Central memory CD8-positive, alpha-beta T cell (primary cell): ENCODE results near the gene ANKZF1.
"Not testable (repeated sequence)": the region's sequence is repeated elsewhere in the genome, so short reads cannot be mapped to it uniquely, and the experiment has no call there.

Experiments used
- ATAC-seq: fragments of 150-1000 bp; cut with Tn5 transposase; replicated peaks from 2 replicates; pipeline ENCODE4 v1.10.0; 2022; ENCODE audit warnings: mild to moderate bottlenecking, moderate FRiP score, moderate number of reproducible peaks; ENCODE audit not compliant: poor library complexity, severe bottlenecking; ENCODE audit errors: extremely low read depth
- DNase-seq, 2 donors: peaks; one replicate each; pipeline ENCODE4 v3.0.0; 2021; ENCODE audit warnings: low spot score in 2 of 2
- H3K27ac Mint-ChIP-seq: one replicate; pipeline ENCODE4 v1.8.0; 2022; ENCODE audit warnings: low read depth, mild to moderate bottlenecking, moderate library complexity, mixed read lengths
- H3K27me3 Mint-ChIP-seq: one replicate; pipeline ENCODE4 v1.8.0; 2022; ENCODE audit warnings: mixed read lengths
- H3K36me3 Mint-ChIP-seq: one replicate; pipeline ENCODE4 v1.8.0; 2022; ENCODE audit warnings: mild to moderate bottlenecking, moderate library complexity, mixed read lengths; ENCODE audit not compliant: insufficient read depth
- H3K4me1 Mint-ChIP-seq: one replicate; pipeline ENCODE4 v1.8.0; 2022; ENCODE audit warnings: mixed read lengths
- H3K4me3 Mint-ChIP-seq: one replicate; pipeline ENCODE4 v1.8.0; 2022; ENCODE audit warnings: mild to moderate bottlenecking, moderate library complexity, mixed read lengths
- H3K9me3 Mint-ChIP-seq: one replicate; pipeline ENCODE4 v1.8.0; 2022; ENCODE audit warnings: mixed read lengths

Gene ANKZF1

DNA sequence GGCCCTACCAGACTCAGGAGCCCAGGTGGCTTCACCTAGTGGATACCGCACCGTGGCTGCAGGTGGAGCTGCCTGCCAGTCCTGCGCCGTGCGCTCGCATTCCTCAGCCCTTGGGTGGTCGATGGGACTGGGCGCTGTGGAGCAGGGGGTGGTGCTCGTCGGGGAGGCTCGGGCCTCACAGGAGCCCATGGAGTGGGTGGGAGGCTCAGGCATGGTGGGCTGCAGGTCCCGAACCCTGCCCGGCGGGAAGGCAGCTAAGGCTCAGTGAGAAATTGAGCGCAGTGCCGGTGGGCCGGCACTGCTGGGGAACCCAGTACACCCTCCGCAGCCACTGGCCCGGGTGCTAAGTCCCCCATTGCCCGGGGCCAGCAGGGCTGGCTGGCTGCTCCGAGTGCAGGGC, 28.3 kb upstream of the ANKZF1 start:
- DNase-seq, H3K27ac Mint-ChIP-seq, ATAC-seq, H3K9me3 Mint-ChIP-seq, H3K4me3 Mint-ChIP-seq, H3K36me3 Mint-ChIP-seq: not testable (repeated sequence)
- Mint-ChIP-seq H3K4me1 (peaks cover 13% of the 10 kb centered on the region), H3K27me3 (peaks cover 14% of the 10 kb centered on the region)

DNA sequence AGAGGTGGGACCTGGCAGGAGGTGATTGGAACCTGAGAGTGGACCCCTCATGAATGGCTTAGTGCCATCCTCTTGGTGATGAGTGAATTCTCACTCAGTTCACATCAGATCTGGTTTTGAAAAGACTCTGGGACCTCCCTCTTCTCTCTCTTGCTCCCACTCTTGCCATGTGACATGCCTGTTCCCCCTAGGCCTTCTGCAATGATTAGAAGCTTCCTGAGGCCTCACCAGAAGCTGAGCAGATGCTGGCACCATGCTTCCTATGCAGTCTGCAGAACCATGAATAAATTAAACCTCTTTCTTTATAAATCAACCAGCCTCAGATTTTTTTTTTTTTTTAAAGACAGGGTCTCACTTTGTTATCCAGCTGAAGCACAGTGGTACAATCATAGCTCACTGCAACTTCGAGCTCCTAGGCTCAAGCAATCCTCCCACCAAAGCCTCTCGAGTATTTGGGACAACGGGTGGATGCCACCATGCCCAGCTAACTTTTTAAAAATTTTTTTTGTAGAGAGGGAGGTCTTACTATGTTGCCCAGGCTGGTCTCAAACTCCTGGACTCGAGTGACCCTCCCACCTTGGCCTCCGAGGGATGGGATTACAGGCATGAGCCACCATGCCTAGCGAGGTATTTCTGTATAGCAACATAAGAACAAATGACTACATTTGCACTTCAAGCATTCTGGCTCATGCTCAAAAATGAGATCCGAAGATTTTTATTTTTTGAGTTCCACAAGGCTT, 25.0 kb upstream of the ANKZF1 start:
- ATAC-seq: no peak
- Mint-ChIP-seq H3K27me3 (peaks cover 3% of the 10 kb centered on the region), H3K36me3 (peaks cover 21% of the 10 kb centered on the region), H3K27ac (no peak overlapping the region), H3K4me1 (peaks cover 30% of the 10 kb centered on the region), H3K4me3 (no peak overlapping the region), H3K9me3 (no peaks in the 10 kb centered on the region)
- no peak for DNase-seq

DNA sequence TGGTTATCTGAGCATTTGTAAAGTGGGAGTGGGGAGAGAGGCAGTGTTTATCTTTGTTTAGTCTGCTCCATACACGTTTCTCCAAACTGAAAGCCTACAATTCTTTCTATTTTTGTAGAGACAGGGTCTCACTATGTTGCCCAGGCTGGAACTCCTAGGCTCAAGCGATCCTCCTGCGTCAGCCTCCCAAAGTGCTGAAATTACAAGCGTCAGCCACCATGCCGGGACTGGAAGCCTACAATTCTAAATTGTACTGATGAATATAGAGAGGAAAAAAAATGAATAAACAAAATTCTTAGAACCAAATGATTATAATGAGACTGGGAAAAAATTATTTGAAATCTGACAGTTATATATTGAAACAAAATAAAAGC, 24.5 kb upstream of the ANKZF1 start:
- Mint-ChIP-seq H3K27ac (peak overlapping the region; percentile 92), H3K4me1 (peaks cover 28% of the 10 kb centered on the region), H3K9me3 (no peaks in the 10 kb centered on the region), H3K27me3 (no peaks in the 10 kb centered on the region), H3K36me3 (peaks cover 22% of the 10 kb centered on the region), H3K4me3 (no peak overlapping the region)
- ATAC-seq (no peak), DNase-seq (no peak)

DNA sequence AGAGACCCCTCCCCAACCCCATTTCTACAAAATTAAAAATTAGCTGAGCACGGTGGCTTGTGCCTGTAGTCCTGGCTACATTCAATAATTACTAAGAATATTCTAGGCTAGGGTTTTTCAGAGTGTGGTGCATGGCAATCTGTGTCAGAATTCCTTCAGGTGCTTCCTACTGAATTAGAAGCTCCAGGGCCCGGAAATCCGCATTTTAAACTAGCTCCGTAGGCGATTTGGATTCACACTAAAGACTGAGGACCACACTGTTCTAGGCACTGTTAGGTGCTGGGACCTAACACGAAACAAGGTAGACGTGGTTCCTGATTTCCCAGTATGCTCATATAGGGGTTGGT, 23.7 kb upstream of the ANKZF1 start:
- Mint-ChIP-seq H3K36me3 (peaks cover 22% of the 10 kb centered on the region), H3K4me1 (peaks cover 29% of the 10 kb centered on the region), H3K27me3 (no peaks in the 10 kb centered on the region), H3K4me3 (peak overlapping the region; percentile 86), H3K27ac (peak overlapping the region; percentile 92), H3K9me3 (no peaks in the 10 kb centered on the region)
- no peak for DNase-seq
- no peak for ATAC-seq

DNA sequence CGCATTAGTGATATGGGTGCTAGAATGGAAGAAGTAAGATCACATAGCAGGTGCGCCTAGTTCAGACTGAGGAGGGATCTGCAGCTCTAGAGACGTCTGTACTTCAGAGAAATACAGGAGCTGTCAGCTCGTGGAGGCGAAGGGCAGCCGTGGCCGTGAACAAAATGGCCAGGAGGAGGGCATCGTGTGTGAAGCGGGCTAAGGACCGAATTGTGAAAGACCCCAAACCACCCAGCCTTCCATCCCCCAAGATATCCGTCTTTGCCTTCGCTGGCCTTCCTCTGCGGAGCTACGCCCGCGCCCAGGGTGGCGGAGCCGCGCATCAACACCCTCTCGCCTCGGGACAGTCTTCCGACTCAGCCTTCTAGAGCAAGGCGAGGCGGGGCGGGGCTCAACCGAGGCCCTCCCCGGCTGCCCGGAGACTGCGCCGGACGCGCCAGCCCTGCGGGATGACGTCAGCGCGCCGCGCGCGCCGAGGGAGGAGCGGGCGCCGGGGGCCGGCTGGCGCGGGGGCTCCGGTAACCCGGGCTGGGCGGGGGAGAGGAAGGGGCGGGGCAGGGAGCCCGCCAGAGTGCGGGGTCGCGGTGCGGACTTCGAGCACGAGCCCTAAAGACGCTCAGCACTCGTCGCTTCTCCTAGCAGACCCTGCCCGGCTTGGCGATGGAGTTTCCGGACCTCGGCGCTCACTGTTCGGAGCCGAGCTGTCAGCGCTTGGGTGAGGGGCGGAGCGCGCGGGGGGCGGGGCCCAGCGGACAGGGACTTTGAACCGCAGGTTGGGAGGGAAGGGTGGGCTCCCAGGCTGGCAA, 23.1 kb upstream of the ANKZF1 start, which contains the start of gene ZFAND2B:
ZFAND2B (plus strand) TSS at position 455 of the 806 bp plus-strand sequence; CDS start at position 661, 206 bp downstream.
- peaks cover 23% of the 10 kb centered on the region for H3K36me3 Mint-ChIP-seq
- peak within 1 kb of the TSS; percentile 92 for H3K27ac Mint-ChIP-seq
- peak; percentile 92 for DNase-seq
- peaks cover 35% of the 10 kb centered on the region for H3K4me1 Mint-ChIP-seq
- H3K27me3 Mint-ChIP-seq: no peaks in the 10 kb centered on the region
- H3K4me3 Mint-ChIP-seq: peak within 1 kb of the TSS; percentile 86
- no peaks in the 10 kb centered on the region for H3K9me3 Mint-ChIP-seq
- peak; percentile 97 for ATAC-seq

DNA sequence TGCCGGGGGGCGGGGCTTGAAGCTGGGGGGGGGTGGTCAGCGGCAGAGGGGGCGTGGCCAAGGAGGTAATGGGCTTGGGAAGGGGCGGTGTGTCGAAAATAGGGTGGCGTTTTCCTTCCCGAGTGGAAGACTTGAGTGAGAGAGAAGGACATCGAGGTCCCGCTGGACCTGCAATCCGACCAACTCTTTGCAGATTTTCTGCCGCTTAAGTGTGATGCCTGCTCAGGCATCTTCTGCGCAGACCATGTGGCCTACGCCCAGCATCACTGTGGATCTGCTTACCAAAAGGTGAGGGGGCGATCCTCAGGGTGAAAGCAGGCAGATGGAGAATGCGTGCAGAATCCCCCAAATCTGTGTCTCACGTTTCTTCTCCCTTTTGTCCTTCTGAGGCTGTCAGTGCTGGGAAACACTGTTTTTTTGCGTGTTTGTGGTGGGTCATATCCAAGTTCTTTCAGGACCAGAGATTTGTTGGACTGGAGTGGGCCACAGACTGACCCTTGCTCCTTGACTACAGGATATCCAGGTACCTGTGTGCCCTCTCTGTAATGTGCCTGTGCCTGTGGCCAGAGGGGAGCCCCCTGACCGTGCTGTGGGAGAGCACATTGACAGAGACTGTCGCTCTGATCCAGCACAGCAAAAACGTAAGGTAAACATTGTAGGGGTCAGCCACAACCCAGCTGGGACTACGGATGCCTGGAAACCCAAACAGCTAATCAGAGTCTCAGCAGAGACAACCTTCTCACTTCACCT, 22.3 kb upstream of the ANKZF1 start:
- Mint-ChIP-seq H3K27me3 (no peaks in the 10 kb centered on the region), H3K36me3 (peaks cover 23% of the 10 kb centered on the region), H3K4me3 (peak overlapping the region; percentile 86), H3K9me3 (no peaks in the 10 kb centered on the region), H3K4me1 (peaks cover 35% of the 10 kb centered on the region), H3K27ac (peak overlapping the region; percentile 32)
- ATAC-seq (peak; percentile 2), DNase-seq (no peak)

DNA sequence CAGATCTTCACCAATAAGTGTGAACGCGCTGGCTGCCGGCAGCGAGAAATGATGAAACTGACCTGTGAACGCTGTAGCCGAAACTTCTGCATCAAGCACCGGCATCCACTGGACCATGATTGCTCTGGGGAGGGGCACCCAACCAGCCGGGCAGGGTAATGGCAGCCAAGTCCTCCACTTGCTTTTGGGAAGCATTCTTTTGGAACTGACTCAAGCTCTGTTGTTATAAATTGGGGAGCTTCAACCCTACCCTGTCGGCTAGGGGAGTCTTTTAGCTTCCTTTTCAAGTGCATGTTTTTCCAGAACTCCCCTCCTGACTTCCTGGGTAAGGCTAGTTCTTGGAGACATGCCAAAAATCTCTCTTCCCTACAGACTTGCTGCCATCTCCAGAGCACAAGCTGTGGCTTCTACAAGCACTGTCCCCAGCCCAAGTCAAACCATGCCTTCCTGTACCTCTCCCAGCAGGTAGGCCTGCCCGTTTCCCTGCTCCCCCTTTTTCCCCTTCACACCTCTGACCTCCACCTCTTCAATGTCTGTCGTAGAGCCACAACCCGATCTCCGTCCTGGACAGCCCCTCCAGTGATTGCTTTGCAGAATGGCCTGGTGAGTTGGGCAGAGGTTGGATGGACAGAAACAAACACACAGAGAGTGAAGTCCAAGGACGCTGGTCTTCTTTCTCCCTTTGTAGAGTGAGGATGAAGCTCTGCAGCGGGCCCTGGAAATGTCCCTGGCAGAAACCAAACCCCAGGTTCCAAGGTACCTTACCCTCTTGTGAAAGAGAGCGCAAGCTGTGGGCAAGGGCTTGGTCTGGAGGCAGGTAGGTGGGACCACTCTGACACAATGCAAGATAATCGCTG, 21.5 kb upstream of the ANKZF1 start:
- Mint-ChIP-seq H3K9me3 (no peaks in the 10 kb centered on the region), H3K27me3 (no peaks in the 10 kb centered on the region), H3K27ac (no peak overlapping the region), H3K4me1 (peaks cover 35% of the 10 kb centered on the region), H3K4me3 (peak overlapping the region; percentile 86), H3K36me3 (peaks cover 23% of the 10 kb centered on the region)
- ATAC-seq (no peak), DNase-seq (no peak)

DNA sequence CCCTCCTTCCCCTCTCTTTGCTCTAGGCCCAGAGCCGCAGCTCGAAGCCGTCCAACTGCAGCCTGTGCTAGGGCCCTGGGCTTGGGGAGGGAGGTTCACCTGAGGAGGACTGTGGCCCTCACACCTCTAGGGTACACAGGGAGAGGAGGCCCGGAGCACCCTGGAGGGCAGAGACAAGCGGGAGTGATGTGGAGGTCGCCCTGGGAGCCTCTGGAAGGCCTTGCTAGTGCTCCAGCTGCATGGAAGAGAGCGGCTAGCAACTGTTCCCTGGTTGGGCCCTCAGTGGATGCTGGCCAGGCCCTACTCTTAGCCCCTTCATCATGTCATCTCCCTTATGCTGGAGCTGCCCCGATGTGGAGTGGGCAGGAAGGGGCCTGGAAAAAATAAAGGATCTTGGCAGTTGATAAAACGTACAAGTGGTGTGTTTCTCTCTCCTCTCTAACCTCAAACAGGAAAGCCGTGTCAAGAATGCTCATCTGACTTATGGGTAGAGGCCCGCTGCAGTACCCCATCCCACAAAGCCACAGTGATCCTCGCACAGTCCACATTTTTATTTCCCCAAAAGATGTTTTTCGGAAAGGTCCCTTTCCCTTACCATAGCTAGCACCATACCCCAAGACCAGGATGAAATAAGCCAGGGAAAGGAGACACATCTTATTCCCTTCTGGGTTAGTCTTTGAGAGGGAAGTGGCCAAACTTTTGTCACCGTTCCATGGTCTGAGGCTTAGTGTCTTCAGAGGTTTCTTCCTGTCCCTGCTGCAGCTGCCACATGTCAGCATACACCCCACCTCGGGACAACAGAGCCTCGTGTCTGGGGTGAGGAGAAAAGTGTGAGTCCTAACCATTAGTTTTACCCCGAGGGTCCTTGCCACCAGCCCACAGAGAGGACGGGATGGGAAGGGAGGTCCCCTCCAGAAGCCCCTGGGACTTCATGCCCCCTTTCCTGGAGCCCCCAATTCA, 20.1 kb upstream of the ANKZF1 start:
- DNase-seq: no peak
- Mint-ChIP-seq H3K27ac (no peak overlapping the region), H3K9me3 (no peaks in the 10 kb centered on the region), H3K4me1 (peaks cover 35% of the 10 kb centered on the region), H3K36me3 (peaks cover 26% of the 10 kb centered on the region), H3K27me3 (no peaks in the 10 kb centered on the region), H3K4me3 (no peak overlapping the region)
- no peak for ATAC-seq

DNA sequence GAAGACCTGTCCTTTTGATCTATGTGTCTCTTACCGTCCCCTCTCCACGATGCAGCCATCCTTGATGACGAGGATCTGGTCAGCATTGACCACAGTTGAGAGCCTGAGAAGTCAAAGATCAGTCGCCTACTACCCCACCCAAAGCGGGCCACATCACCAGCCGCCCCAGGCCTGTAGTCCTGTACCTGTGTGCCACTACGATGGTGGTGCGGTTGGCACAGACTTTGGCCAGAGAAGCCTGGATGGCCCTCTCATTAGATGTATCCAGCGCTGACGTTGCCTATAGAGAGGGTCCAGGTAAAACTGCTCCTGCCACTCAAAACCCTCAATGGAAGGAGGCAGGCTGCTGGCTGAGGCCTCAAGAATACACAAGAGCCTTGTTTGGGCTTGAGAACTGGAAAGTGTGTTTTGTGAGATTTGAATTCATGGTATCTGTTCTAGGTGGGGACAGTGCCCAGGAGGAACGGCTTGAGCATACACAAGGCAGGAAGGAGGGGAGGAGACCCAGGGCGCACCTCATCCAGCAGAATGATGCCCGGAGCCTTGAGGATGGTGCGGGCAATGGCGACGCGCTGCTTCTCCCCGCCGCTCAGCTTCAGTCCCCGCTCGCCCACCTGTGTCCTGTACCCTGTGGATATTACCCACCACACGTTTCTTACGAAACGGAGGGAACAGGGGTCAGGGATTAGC, 19.3 kb upstream of the ANKZF1 start:
- Mint-ChIP-seq H3K9me3 (no peaks in the 10 kb centered on the region), H3K36me3 (peaks cover 29% of the 10 kb centered on the region), H3K4me1 (peaks cover 35% of the 10 kb centered on the region), H3K4me3 (no peak overlapping the region), H3K27me3 (no peaks in the 10 kb centered on the region), H3K27ac (no peak overlapping the region)
- DNase-seq (no peak), ATAC-seq (no peak)

DNA sequence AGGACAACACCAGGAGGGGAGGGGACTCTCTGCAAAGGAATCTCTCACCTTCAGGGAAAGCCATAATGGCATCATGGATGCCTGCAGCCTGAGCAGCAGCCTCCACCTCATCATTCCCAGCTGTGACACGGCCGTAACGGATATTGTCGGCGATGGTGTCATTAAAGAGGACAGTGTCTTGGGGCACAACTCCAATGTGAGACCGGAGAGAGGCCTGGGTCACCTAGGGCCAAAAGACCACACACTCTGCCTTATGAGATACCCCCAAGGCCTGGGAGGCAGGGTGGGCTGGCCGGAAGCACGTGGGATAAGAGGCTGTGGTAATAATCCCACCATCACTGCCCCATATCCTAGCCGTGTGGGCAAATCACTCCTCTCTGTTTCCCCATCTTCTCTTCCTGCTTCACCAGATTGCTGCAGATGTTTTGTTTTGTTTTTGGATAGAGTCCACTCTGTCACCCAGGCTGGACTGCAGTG, 18.7 kb upstream of the ANKZF1 start:
- H3K4me3 Mint-ChIP-seq: peak overlapping the region; percentile 57
- no peak for ATAC-seq
- peak overlapping the region; percentile 91 for H3K27ac Mint-ChIP-seq
- no peak for DNase-seq
- peaks cover 29% of the 10 kb centered on the region for H3K36me3 Mint-ChIP-seq
- peaks cover 34% of the 10 kb centered on the region for H3K4me1 Mint-ChIP-seq
- H3K27me3 Mint-ChIP-seq: no peaks in the 10 kb centered on the region
- H3K9me3 Mint-ChIP-seq: no peaks in the 10 kb centered on the region

DNA sequence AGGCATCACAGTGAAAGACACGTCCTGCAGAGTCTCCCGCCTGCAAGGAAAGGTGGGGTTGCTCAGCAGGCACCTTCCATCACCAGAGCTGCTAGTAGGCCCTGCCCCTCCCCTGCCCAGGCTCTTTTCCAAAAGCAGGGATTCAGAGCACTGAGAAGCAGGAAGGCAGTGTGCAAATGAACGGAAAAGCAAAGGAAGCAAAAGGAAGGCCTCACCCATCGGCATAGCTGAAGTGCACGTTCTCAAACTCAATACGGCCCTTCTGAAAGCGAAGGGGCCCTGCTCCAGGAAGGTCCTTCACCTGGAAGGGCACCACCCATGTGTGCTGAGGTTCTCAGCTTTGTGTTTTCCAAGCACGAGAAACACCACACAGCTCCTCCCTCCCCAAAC, 16.6 kb upstream of the ANKZF1 start:
- no peak for DNase-seq
- no peak for ATAC-seq
- Mint-ChIP-seq H3K4me1 (peaks cover 22% of the 10 kb centered on the region), H3K36me3 (peaks cover 21% of the 10 kb centered on the region), H3K4me3 (no peak overlapping the region), H3K27ac (no peak overlapping the region), H3K9me3 (no peaks in the 10 kb centered on the region), H3K27me3 (no peaks in the 10 kb centered on the region)
